Breast epithelium (tissue), 4 donors: ENCODE data around the gene KAT2B. TPM values are rescaled to one million over a fixed set of nuclear protein-coding genes. Genes with fewer than 3 reads are reported as not detected.

ENCODE experiments used
- DNase-seq, 2 donors: peaks; one replicate each; pipeline ENCODE4 v3.0.0-alpha.2; 2019; ENCODE audit warnings: low spot score in 2 of 2
- H3K27ac ChIP-seq, 2 donors: fragments of 200-600 bp; sonication (generic) in 1 of 2; one replicate each; pipeline ENCODE4 v1.5.1; 2016 to 2019; ENCODE audit warnings: mild to moderate bottlenecking in 1 of 2
- H3K27me3 ChIP-seq, 2 donors: fragments of 200-600 bp; sonication (generic) in 1 of 2; one replicate each; pipeline versions ENCODE4 v1.5.1 to v1.6.0; 2017 to 2019; ENCODE audit warnings: control low read depth in 1 of 2, mild to moderate bottlenecking in 1 of 2
- H3K36me3 ChIP-seq: fragments of 200-600 bp; one replicate; pipeline ENCODE4 v1.5.1; 2019
- H3K4me1 ChIP-seq, 2 donors: fragments of 200-600 bp; sonication (generic); one replicate each; pipeline ENCODE4 v1.5.1; 2016 to 2019; ENCODE audit warnings: control low read depth in 1 of 2
- H3K4me3 ChIP-seq, 3 donors: fragments of 200-600 bp; sonication (generic); 1 replicate in 2 of 3; 2 replicates in 1 of 3; pipeline ENCODE4 v1.5.1; 2016 to 2019; ENCODE audit warnings: mild to moderate bottlenecking in 3 of 3, moderate library complexity in 2 of 3
- H3K9me3 ChIP-seq, 2 donors: fragments of 200-600 bp; sonication (generic) in 1 of 2; one replicate each; pipeline ENCODE4 v1.5.1; 2016 to 2019; ENCODE audit warnings: control low read depth in 1 of 2
- CTCF ChIP-seq, 3 donors: fragments of 450-650 bp; IDR thresholded peaks; one replicate each; pipeline ENCODE4 v1.5.1; 2016 to 2017; ENCODE audit warnings: antibody characterized with exemption in 3 of 3, mild to moderate bottlenecking in 3 of 3, moderate library complexity in 3 of 3
- POLR2A ChIP-seq: fragments of 450-650 bp; IDR thresholded peaks from one replicate; pipeline ENCODE4 v1.6.1; 2016; ENCODE audit warnings: antibody characterized with exemption, mild to moderate bottlenecking, moderate library complexity
- POLR2AphosphoS5 ChIP-seq, 3 donors: sonication (generic); formaldehyde crosslinking; IDR thresholded peaks; one replicate each; pipeline ENCODE4 v1.6.1; 2017; ENCODE audit warnings: antibody characterized with exemption in 3 of 3
- intact Hi-C: fragments of 100-400 bp; cut with DNase I; formaldehyde crosslinking; loops from one replicate; pipeline ENCODE4 v1.15.1; 2023; ENCODE audit warnings: low total_unique reads
- total RNA-seq, 3 donors: library from RNA; depleted of rRNA; stranded (reverse); fragments of >200 nt; gene quantifications; one replicate each; pipeline ENCODE4 v1.1.0, GENCODE V29; 2016

The KAT2B gene
- total RNA-seq, 3 donors from 2014 or later: 22.6 to 34.7 (median 34.0) TPM

- intact Hi-C loops: no loop called here
- Histone ChIP-seq H3K27ac (no peak overlapping the region), H3K4me3 (no peak overlapping the region), H3K9me3 (no peaks in the 10 kb centered on the region), H3K4me1 (no peaks in the 10 kb centered on the region), H3K27me3 (no peaks in the 10 kb centered on the region), H3K36me3 (no peaks in the 10 kb centered on the region)
- DNase-seq: no peak
- TF ChIP-seq POLR2A: no peak
- TF ChIP-seq CTCF (IDR thresholded peaks at IDR 0.05): no peak
- no peak for TF ChIP-seq POLR2AphosphoS5 (IDR thresholded peaks at IDR 0.05)
These were observed 108.2 kb downstream of the KAT2B start for GRCh38 chr3:20148466-20148865.

GRCh38 chr3:20154078-20154477 is 113.8 kb downstream of the KAT2B start:
- Histone ChIP-seq H3K36me3 (no peaks in the 10 kb centered on the region), H3K9me3 (no peaks in the 10 kb centered on the region), H3K27me3 (no peaks in the 10 kb centered on the region), H3K4me1 (no peaks in the 10 kb centered on the region), H3K27ac (no peak overlapping the region), H3K4me3 (no peak overlapping the region)
- no peak for TF ChIP-seq POLR2A
- TF ChIP-seq CTCF (IDR thresholded peaks at IDR 0.05): no peak
- no peak for TF ChIP-seq POLR2AphosphoS5 (IDR thresholded peaks at IDR 0.05)
- intact Hi-C loops: loop anchor here (10.0 kb wide), 1 partner anchor 199 kb away; no protein-coding TSS in a partner anchor
- DNase-seq: no peak

GRCh38 chr3:20154928-20155327 is 114.7 kb downstream of the KAT2B start:
- no peak overlapping the region for H3K4me3 ChIP-seq

GRCh38 chr3:20160230-20160629 is 120.0 kb downstream of the KAT2B start:
- Histone ChIP-seq H3K4me1 (no peaks in the 10 kb centered on the region), H3K9me3 (no peaks in the 10 kb centered on the region), H3K27ac (no peak overlapping the region), H3K36me3 (no peaks in the 10 kb centered on the region), H3K27me3 (no peaks in the 10 kb centered on the region), H3K4me3 (no peak overlapping the region)
- TF ChIP-seq POLR2AphosphoS5 (IDR thresholded peaks at IDR 0.05) (no peak), POLR2A (no peak), CTCF (IDR thresholded peaks at IDR 0.05) (no peak)
- no peak for DNase-seq
- intact Hi-C loops: no loop called here

More at GRCh38 chr3:20154928-20155327, 114.7 kb downstream of the KAT2B start:
- Histone ChIP-seq H3K27ac (no peak overlapping the region), H3K4me1 (no peaks in the 10 kb centered on the region), H3K36me3 (no peaks in the 10 kb centered on the region), H3K9me3 (no peaks in the 10 kb centered on the region), H3K27me3 (no peaks in the 10 kb centered on the region)
- TF ChIP-seq POLR2A: no peak
- no peak for TF ChIP-seq POLR2AphosphoS5 (IDR thresholded peaks at IDR 0.05)
- no peak for TF ChIP-seq CTCF (IDR thresholded peaks at IDR 0.05)
- DNase-seq: no peak
- intact Hi-C loops: loop anchor here (10.0 kb wide), 1 partner anchor 200 kb away; no protein-coding TSS in a partner anchor

- no peak for DNase-seq
- no peak overlapping the region for H3K4me3 ChIP-seq
- intact Hi-C loops: no loop called here
- H3K27ac ChIP-seq: no peak overlapping the region
- H3K36me3 ChIP-seq: no peaks in the 10 kb centered on the region
- no peaks in the 10 kb centered on the region for H3K9me3 ChIP-seq
- TF ChIP-seq POLR2AphosphoS5 (IDR thresholded peaks at IDR 0.05) (no peak), CTCF (IDR thresholded peaks at IDR 0.05) (no peak), POLR2A (no peak)
- H3K4me1 ChIP-seq: no peaks in the 10 kb centered on the region
- H3K27me3 ChIP-seq: no peaks in the 10 kb centered on the region
These were observed 121.5 kb downstream of the KAT2B start for GRCh38 chr3:20161714-20162113.
